DND-41 (cell line): ENCODE measurements around the gene NCAM2.

Experiments used
- EZH2 ChIP-seq: IDR thresholded peaks from 3 replicates; pipeline ENCODE4 v1.6.1; 2012; ENCODE audit warnings: borderline replicate concordance, low read depth, mild to moderate bottlenecking, moderate library complexity, low read length, inconsistent platforms; ENCODE audit not compliant: severe bottlenecking
- TF ChIP-seq, protein P1 (sequence below): IDR thresholded peaks from 2 replicates; pipeline ENCODE4 v1.5.1; 2012; ENCODE audit warnings: borderline replicate concordance, low read length, moderate library complexity, mild to moderate bottlenecking; ENCODE audit not compliant: poor library complexity, severe bottlenecking; ENCODE audit errors: extremely low read depth

DNA sequence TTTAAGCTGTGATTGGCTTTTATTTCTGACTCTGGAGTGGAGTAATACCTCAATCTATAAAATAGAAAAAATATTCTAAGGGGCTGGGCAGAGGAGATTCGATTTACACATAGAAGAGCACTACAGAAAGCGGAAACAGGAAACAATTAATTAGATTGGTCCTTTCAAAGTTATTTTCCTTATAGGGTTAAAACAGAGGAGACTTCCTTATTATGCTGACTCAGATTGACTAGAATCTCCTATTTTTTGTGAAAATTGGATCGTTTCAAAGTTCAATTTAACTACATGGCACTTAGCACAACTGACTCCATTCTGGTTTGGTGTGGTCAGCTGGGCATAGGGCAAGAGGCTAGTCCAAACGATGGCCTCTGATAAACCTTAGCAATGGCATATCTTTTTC, 48.3 kb upstream of the NCAM2 start:
- TF ChIP-seq, protein P1, sequence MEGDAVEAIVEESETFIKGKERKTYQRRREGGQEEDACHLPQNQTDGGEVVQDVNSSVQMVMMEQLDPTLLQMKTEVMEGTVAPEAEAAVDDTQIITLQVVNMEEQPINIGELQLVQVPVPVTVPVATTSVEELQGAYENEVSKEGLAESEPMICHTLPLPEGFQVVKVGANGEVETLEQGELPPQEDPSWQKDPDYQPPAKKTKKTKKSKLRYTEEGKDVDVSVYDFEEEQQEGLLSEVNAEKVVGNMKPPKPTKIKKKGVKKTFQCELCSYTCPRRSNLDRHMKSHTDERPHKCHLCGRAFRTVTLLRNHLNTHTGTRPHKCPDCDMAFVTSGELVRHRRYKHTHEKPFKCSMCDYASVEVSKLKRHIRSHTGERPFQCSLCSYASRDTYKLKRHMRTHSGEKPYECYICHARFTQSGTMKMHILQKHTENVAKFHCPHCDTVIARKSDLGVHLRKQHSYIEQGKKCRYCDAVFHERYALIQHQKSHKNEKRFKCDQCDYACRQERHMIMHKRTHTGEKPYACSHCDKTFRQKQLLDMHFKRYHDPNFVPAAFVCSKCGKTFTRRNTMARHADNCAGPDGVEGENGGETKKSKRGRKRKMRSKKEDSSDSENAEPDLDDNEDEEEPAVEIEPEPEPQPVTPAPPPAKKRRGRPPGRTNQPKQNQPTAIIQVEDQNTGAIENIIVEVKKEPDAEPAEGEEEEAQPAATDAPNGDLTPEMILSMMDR = no peak
- no peak for TF ChIP-seq EZH2
